ENCODE data around the gene TRIAP1. TPM values are rescaled to one million over a fixed set of nuclear protein-coding genes. Genes with fewer than 3 reads are reported as not detected.
"Not testable (repeated sequence)": the region's sequence is repeated elsewhere in the genome, so short reads cannot be mapped to it uniquely, and the experiment has no call there.

Gene TRIAP1
- polyA plus RNA-seq, 4 donors = 29.5 to 36.6 (median 34.3) TPM

GRCh38 chr12:120452524-120452923 is 6.3 kb upstream of the TRIAP1 start:
- not testable (repeated sequence) for H3K27me3 ChIP-seq (ENCODE audit: control insufficient read depth in 3 of 3, insufficient read depth in 3 of 3, low read length in 3 of 3); H3K4me3 ChIP-seq (ENCODE audit: low read depth in 1 of 3, low read length in 3 of 3); FAIRE-seq; H3K9me3 ChIP-seq (ENCODE audit: control insufficient read depth in 2 of 2, insufficient read depth in 1 of 2, low read depth in 1 of 2, low read length in 1 of 2)
- WGBS, 3 donors = 71 to 84% (median 72%) methylated on average over 5 of the region's 5 CpGs
- Histone ChIP-seq H3K27ac (ENCODE audit: low read depth in 1 of 3, low read length in 2 of 3) (peak overlapping the region in 1 of 3 donors; percentile 21), H3K36me3 (ENCODE audit: control insufficient read depth in 3 of 3, insufficient read depth in 2 of 3, low read depth in 1 of 3, low read length in 3 of 3) (peaks cover 11 to 69% (median 13%) of the 10 kb centered on the region in 3 donors), H3K4me1 (ENCODE audit: control insufficient read depth in 3 of 3, insufficient read depth in 2 of 3, low read depth in 1 of 3, low read length in 2 of 3) (peaks cover 0 to 20% (median 3%) of the 10 kb centered on the region in 3 donors)
- DNase-seq = peak in 1 of 2 donors; percentile 33

- peaks cover under 1 to 20% (median 3%) of the 10 kb centered on the region in 3 donors for H3K4me1 ChIP-seq (ENCODE audit: control insufficient read depth in 3 of 3, insufficient read depth in 2 of 3, low read depth in 1 of 3, low read length in 2 of 3)
- FAIRE-seq (no peak), DNase-seq (no peak)
- H3K27ac ChIP-seq (ENCODE audit: low read depth in 1 of 3, low read length in 2 of 3) = no peak overlapping the region
- no peaks in the 10 kb centered on the region for H3K27me3 ChIP-seq (ENCODE audit: control insufficient read depth in 3 of 3, insufficient read depth in 3 of 3, low read length in 3 of 3)
- H3K9me3 ChIP-seq (ENCODE audit: control insufficient read depth in 2 of 2, insufficient read depth in 1 of 2, low read depth in 1 of 2, low read length in 1 of 2) = no peaks in the 10 kb centered on the region
- WGBS, 3 donors = 85 to 93% (median 92%) methylated on average over 4 of the region's 4 CpGs
- no peak overlapping the region for H3K4me3 ChIP-seq (ENCODE audit: low read depth in 1 of 3, low read length in 3 of 3)
- H3K36me3 ChIP-seq (ENCODE audit: control insufficient read depth in 3 of 3, insufficient read depth in 2 of 3, low read depth in 1 of 3, low read length in 3 of 3) = peaks cover 3 to 43% (median 12%) of the 10 kb centered on the region in 3 donors
These were observed 1.8 kb upstream of the TRIAP1 start for GRCh38 chr12:120447992-120448391.

GRCh38 chr12:120446844-120447178 is 627 bp upstream of the TRIAP1 start:
- H3K27me3 ChIP-seq (ENCODE audit: control insufficient read depth in 3 of 3, insufficient read depth in 3 of 3, low read length in 3 of 3); FAIRE-seq; DNase-seq; H3K9me3 ChIP-seq (ENCODE audit: control insufficient read depth in 2 of 2, insufficient read depth in 1 of 2, low read depth in 1 of 2, low read length in 1 of 2): not testable (repeated sequence)
- Histone ChIP-seq H3K4me1 (ENCODE audit: control insufficient read depth in 3 of 3, insufficient read depth in 2 of 3, low read depth in 1 of 3, low read length in 2 of 3) (peaks cover 0 to 15% (median 3%) of the 10 kb centered on the region in 3 donors), H3K4me3 (ENCODE audit: low read depth in 1 of 3, low read length in 3 of 3) (peak overlapping the region; percentile 72 to 90 (median 75)), H3K36me3 (ENCODE audit: control insufficient read depth in 3 of 3, insufficient read depth in 2 of 3, low read depth in 1 of 3, low read length in 3 of 3) (peaks cover 0 to 42% (median 14%) of the 10 kb centered on the region in 3 donors), H3K27ac (ENCODE audit: low read depth in 1 of 3, low read length in 2 of 3) (peak overlapping the region; percentile 85 to 95 (median 86))
- 2 to 7% (median 5%) methylated on average over 17 of the region's 17 CpGs for WGBS, 3 donors

- FAIRE-seq (no peak), DNase-seq (no peak)
- WGBS, 3 donors = 67 to 83% (median 76%) methylated on average over 2 of the region's 2 CpGs
- peaks cover 2 to 18% (median 3%) of the 10 kb centered on the region in 3 donors for H3K4me1 ChIP-seq (ENCODE audit: control insufficient read depth in 3 of 3, insufficient read depth in 2 of 3, low read depth in 1 of 3, low read length in 2 of 3)
- peaks cover 0 to 39% (median 14%) of the 10 kb centered on the region in 3 donors for H3K36me3 ChIP-seq (ENCODE audit: control insufficient read depth in 3 of 3, insufficient read depth in 2 of 3, low read depth in 1 of 3, low read length in 3 of 3)
- H3K27ac ChIP-seq (ENCODE audit: low read depth in 1 of 3, low read length in 2 of 3) = no peak overlapping the region
- no peak overlapping the region for H3K4me3 ChIP-seq (ENCODE audit: low read depth in 1 of 3, low read length in 3 of 3)
- H3K27me3 ChIP-seq (ENCODE audit: control insufficient read depth in 3 of 3, insufficient read depth in 3 of 3, low read length in 3 of 3) = no peaks in the 10 kb centered on the region
- H3K9me3 ChIP-seq (ENCODE audit: control insufficient read depth in 2 of 2, insufficient read depth in 1 of 2, low read depth in 1 of 2, low read length in 1 of 2) = no peaks in the 10 kb centered on the region
These were observed 1.5 kb downstream of the TRIAP1 start for GRCh38 chr12:120444676-120445075.

GRCh38 chr12:120439646-120440247 is 6.4 kb downstream of the TRIAP1 start:
- Histone ChIP-seq H3K27me3 (ENCODE audit: control insufficient read depth in 3 of 3, insufficient read depth in 3 of 3, low read length in 3 of 3) (no peaks in the 10 kb centered on the region), H3K36me3 (ENCODE audit: control insufficient read depth in 3 of 3, insufficient read depth in 2 of 3, low read depth in 1 of 3, low read length in 3 of 3) (peaks cover 0 to 24% (median 14%) of the 10 kb centered on the region in 3 donors), H3K4me1 (ENCODE audit: control insufficient read depth in 3 of 3, insufficient read depth in 2 of 3, low read depth in 1 of 3, low read length in 2 of 3) (peaks cover 2 to 14% (median 7%) of the 10 kb centered on the region in 3 donors), H3K9me3 (ENCODE audit: control insufficient read depth in 2 of 2, insufficient read depth in 1 of 2, low read depth in 1 of 2, low read length in 1 of 2) (no peaks in the 10 kb centered on the region), H3K27ac (ENCODE audit: low read depth in 1 of 3, low read length in 2 of 3) (no peak overlapping the region), H3K4me3 (ENCODE audit: low read depth in 1 of 3, low read length in 3 of 3) (peak overlapping the region in 1 of 3 donors; percentile 75)
- 10 to 14% (median 13%) methylated on average over 6 of the region's 6 CpGs for WGBS, 3 donors
- FAIRE-seq (no peak), DNase-seq (peak; percentile 63 to 83)

- FAIRE-seq = no peak
- H3K9me3 ChIP-seq (ENCODE audit: control insufficient read depth in 2 of 2, insufficient read depth in 1 of 2, low read depth in 1 of 2, low read length in 1 of 2) = no peaks in the 10 kb centered on the region
- H3K4me3 ChIP-seq (ENCODE audit: low read depth in 1 of 3, low read length in 3 of 3) = peak overlapping the region; percentile 58 to 94 (median 75)
- peak overlapping the region; percentile 82 to 90 (median 87) for H3K27ac ChIP-seq (ENCODE audit: low read depth in 1 of 3, low read length in 2 of 3)
- H3K4me1 ChIP-seq (ENCODE audit: control insufficient read depth in 3 of 3, insufficient read depth in 2 of 3, low read depth in 1 of 3, low read length in 2 of 3) = peaks cover 2 to 14% (median 7%) of the 10 kb centered on the region in 3 donors
- 14 to 28% (median 16%) methylated on average over 17 of the region's 17 CpGs for WGBS, 3 donors
- H3K27me3 ChIP-seq (ENCODE audit: control insufficient read depth in 3 of 3, insufficient read depth in 3 of 3, low read length in 3 of 3) = no peaks in the 10 kb centered on the region
- H3K36me3 ChIP-seq (ENCODE audit: control insufficient read depth in 3 of 3, insufficient read depth in 2 of 3, low read depth in 1 of 3, low read length in 3 of 3) = peaks cover 0 to 24% (median 11%) of the 10 kb centered on the region in 3 donors
- peak in 1 of 2 donors; percentile 45 for DNase-seq
These were observed 7.5 kb downstream of the TRIAP1 start for GRCh38 chr12:120438495-120439198.

GRCh38 chr12:120437735-120438494 is 8.3 kb downstream of the TRIAP1 start, which contains the start of gene COX6A1:
Gene COX6A1, plus strand, starts transcription at chr12:120438113. Its CDS starts 14 bp downstream, at chr12:120438127.
- 0% methylated on average over 52 to 59 of the region's 59 CpGs for WGBS, 3 donors
- no peak for FAIRE-seq

More at GRCh38 chr12:120437735-120438494, 8.3 kb downstream of the TRIAP1 start, which contains the start of gene COX6A1:
- peak within 1 kb of the TSS; percentile 58 to 94 (median 75) for H3K4me3 ChIP-seq (ENCODE audit: low read depth in 1 of 3, low read length in 3 of 3)
- peaks cover 0 to 3% (median 0%) of the 10 kb centered on the region in 3 donors for H3K27me3 ChIP-seq (ENCODE audit: control insufficient read depth in 3 of 3, insufficient read depth in 3 of 3, low read length in 3 of 3)
- peaks cover 2 to 14% (median 7%) of the 10 kb centered on the region in 3 donors for H3K4me1 ChIP-seq (ENCODE audit: control insufficient read depth in 3 of 3, insufficient read depth in 2 of 3, low read depth in 1 of 3, low read length in 2 of 3)
- DNase-seq = peak; percentile 98 to 100
- H3K36me3 ChIP-seq (ENCODE audit: control insufficient read depth in 3 of 3, insufficient read depth in 2 of 3, low read depth in 1 of 3, low read length in 3 of 3) = peaks cover 0 to 18% (median 5%) of the 10 kb centered on the region in 3 donors
- H3K27ac ChIP-seq (ENCODE audit: low read depth in 1 of 3, low read length in 2 of 3) = peak within 1 kb of the TSS; percentile 82 to 90 (median 87)
- H3K9me3 ChIP-seq (ENCODE audit: control insufficient read depth in 2 of 2, insufficient read depth in 1 of 2, low read depth in 1 of 2, low read length in 1 of 2) = no peaks in the 10 kb centered on the region

Data from small intestine (tissue), 7 donors.